NCI-H187 (cell line): Measurements from ENCODE around the gene LRRC17.

ENCODE experiments used
- DNase-seq, 2 experiments: peaks; one replicate each; lab custom pipeline; 2025; lab: John Stamatoyannopoulos, UW

Gene LRRC17, protein sequence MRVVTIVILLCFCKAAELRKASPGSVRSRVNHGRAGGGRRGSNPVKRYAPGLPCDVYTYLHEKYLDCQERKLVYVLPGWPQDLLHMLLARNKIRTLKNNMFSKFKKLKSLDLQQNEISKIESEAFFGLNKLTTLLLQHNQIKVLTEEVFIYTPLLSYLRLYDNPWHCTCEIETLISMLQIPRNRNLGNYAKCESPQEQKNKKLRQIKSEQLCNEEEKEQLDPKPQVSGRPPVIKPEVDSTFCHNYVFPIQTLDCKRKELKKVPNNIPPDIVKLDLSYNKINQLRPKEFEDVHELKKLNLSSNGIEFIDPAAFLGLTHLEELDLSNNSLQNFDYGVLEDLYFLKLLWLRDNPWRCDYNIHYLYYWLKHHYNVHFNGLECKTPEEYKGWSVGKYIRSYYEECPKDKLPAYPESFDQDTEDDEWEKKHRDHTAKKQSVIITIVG

DNA sequence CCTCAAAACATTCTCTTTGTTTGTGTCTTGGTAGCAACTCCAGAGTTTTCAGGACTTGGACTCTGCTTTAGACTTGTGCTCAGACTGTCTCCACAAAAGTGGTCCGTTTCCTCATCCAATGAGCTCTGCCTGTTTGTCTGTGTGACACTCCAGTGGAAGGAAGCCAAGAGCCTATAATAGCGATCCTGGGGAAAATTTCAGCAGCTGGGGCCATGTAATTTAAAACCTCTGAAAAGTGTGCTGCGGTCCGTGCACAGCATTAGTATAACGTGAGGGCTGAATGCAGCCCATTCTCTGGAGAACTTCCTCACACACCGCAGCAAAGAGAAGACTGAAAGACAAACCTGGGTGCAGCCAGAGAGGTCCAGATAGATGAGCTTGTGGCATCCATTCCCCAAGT, at the start of gene LRRC17:
Gene LRRC17 (plus strand): TSS at position 259 of the 400 bp plus-strand sequence. CDS start 20,914 bp downstream, outside the sequence.
- peak in 1 of 2 experiments; percentile 48 for DNase-seq

DNA sequence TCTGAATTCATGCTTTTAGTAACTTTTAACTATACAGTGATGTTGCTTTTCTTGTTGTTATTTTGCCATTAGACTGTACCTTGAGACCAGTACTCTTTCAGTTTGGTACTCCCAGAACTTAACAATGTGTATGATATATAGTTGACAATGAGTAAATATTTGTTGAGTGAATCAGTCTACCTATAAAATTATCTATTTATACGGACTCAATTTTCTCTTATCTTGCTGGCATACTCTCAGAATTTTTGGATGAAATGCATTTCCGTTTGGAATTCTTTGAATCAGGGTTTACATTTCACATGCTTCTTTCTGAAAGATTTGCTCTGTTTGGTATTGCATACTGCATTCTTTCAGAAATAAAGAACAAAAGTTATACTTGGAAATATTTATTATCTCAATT, 47.8 kb upstream of the LRRC17 start:
- no peak for DNase-seq

DNA sequence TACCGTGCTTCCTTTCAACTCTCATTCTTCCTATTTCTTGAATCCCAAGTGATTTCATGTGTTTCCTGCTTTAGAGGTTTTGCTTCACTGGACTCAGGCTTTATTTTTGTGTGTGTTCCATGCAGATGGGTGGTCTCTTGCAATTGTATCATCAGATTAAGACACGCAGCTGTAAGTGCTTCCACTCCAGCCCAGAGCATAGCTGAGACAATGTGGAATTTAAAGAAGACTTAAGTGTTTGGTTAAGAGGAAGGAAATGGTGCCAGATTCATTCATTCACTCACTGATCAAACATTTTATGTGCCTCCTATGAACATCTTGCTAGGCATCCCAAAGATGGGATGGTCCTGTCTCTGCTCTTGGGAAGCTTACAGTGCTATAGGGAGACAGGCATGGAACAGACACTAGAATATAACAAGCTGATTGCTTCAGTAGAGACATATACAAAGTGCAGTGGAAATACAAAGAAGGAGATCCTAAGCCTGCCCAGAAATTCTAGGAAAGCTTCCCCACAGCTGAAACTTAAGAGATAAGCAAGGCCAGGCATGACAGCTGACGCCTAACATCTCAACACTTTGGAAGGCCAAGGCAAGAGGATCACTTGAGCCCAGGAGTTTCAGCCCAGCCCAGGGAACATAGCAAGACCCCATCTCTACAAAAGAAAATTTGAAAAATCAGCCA, 46.1 kb upstream of the LRRC17 start:
- DNase-seq, result no peak

DNA sequence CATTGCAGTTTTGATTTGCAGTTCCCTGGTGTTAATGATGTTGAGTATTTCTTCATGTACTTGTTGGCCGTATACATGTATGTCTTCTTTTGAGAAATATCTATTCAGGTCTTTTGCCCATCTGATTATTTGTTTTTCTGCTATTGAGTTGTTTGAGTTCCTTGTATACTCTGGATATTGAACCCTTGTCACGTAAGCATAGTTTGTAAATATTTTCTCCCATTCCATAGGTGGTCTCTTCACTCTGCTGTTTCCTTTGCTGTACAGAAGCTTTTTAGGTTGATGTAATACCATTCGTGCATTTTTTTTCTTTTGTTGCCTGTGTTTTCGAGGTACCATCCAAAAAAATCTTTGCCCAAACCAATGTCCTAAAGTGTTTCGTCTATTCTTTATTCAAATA, 43.6 kb upstream of the LRRC17 start:
- no peak for DNase-seq

DNA sequence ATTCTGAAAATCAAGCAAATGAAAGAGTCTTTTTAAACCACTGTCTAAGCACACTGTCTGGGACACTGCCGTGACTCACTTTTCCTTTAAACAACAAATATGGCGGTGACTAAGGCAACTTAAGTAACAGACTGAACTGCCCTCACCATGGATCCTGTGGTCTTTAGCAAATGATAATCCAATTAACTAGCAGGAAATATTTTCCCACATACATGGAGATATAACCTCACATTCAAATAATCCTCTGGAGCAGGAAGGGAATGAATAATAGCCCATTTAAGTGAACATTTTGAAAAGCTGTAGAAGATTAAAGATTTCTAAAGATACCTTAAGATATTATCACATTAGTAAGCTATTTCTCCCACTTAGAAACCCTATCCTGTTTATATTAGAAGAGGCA, 40.3 kb upstream of the LRRC17 start:
- DNase-seq, result no peak

DNA sequence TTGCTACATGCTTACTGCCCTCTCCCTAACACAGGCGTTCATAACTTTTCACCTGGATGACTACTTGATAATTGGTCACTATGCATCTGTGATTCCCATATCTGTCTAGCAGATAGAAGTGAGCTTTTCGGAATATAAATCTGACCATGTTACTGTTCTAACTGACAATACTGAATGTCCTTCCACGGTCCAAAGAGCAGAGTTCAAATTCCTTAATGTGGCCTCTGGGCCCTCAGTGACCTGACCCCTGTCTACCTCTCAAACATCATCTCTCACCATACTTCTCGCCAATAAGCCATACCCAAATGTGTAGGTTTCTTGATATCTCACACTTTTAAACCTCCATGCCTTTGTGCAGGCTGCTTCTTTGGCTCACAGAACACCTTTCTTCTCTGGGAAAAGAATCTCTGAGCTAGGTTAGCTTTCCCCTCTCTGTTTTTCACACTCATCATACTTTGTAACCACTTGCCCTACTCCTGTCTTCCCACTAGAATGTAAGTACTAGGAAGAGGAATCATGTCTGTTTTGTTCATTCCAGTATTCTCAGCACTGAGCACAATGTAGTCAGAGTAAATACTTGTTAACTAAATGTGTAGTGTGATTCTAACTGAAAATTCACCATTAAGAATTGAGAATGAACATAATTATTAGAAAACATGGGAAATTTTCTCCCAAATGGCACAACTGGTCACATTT, 39.2 kb upstream of the LRRC17 start:
- no peak for DNase-seq

DNA sequence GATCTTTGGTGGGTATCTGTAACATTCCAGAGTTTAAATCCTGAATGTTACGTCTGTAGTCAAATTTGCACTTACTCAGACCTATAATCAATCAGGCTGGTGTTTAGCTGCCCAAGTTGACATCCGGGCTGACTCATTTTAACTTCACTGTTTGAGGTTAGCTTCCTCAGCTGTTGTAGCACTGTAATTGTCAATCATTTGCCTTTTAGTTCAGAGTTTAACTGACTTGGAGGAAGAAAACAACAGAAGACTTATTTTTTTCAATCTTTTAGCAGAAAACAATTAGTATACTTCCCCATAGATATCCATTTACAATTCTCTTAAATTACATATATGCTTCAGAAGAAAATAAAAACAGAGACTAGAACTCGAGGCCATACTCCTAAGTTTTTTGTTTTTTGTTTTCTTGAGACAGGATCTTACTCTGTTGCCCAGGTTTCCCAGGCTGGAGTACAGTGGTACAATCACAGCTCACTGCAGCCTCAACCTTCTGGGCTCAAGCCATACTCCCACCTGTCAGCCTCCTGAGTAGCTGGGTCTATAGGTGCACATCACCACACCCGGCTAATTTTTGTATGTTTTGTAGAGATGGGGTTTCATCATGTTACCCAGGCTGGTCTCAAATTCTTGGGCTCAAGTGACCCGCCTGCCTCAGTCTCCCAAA, 38.5 kb upstream of the LRRC17 start:
- no peak for DNase-seq

DNA sequence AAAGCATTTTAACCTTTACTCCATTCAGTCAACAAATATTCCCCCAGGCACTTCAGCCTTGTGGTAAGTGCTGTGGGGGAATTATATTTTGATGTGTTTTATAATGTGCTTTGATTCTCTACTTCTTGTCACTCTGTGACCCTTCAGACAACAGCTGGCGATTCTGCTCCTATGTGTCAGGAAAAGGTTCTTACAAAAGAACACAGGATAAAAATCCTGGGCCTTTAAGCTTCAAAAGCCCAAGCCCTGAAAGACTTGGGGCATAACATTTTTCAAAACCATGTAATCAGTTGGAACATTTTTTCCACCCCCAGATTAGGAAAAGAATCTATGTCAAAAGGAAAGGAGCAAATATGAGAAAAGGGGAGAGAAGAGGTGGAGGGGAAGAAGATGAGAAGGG, 37.8 kb upstream of the LRRC17 start:
- DNase-seq, result no peak

DNA sequence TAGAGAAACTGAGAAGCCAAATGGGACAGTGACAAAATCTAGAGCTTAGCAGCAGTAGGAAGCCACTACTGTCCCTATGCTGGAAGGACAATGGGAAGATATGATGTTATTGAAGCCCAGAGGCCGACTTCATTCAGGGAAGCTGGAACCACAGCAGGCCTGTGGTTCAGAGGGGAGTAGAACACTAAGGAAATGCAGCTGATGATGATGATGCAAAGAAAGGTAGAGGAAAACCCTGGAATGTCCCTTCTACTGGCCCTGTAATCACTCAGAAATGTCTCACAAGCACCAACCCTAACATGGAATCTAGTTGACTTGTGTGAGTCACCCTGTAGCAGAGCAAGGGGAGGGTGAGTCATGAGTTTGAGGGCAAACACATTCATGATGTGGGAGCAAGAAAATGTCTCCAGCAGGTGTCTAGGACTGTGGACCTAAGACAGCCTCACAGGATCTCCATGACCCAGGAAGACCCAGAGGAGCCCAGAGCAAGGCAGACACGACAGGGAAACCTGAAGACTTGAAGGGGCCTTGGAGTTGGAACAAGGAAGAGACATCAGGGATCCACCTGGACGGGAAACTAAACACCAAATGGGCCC, 37.0 kb upstream of the LRRC17 start:
- no peak for DNase-seq

DNA sequence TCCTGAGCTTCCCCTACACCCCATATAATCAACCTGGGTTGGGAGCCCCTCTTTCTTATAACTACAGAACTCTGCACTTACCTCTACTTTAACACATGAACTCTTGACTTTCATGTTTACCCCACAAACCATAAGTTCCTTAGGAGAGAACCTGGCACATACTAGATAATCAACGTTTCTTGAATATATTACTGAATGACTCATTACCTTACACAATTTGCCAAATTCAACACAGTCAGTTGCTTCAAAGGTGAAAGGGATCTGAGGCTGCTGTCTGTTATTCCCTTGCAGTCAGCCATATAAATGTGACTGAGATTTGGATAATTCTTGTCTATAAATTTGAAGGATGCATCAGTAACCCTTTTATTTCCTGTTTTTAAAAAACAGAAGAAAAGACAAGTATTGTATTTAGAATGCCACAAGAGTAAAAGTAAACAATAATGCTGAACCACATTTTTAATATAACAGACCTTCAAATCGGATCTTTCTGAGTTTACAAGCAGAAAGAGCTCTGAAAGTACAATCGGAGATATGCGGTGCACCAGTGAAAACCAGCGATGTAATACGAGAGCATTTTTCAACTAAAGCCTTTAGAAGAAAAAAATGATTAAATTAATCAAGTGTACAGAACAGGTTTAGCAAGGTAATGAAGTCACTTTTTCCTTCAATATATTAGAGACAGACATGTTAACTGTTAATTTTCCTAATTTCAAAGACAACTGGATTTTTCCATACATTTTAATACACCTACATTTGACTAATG, 29.5 kb upstream of the LRRC17 start:
- no peak for DNase-seq

DNA sequence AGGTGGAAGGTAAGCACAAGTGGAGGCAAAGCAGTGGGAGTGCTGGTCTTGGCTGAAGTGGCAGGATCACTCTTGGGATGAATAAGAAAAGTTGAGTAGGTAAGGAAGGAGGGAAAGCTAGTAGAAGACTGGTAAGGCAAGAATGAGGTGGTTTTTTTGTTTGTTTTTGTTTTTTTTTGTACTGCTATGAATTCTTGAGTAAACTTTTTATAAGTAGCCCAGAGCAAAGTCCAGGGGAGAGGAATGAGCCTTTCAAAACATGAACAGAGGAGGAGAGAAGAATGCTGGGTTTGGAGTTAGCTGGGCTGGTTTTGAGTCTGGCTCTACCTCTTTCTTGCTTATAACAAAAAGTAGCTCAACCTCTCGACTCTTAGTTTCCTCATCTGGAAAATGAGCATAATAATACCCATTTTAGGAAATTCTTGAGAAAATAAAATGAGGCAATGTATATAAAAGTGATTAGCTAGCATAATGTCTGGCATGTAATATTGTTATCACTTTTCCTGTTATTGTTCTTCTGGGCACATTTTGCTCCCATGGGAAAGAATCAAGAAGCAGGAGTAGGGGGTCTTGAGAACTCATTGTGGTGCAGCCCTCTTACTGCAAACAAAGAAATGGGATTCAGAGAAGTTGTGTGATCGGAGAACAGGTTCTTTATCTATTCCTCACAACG, 24.1 kb upstream of the LRRC17 start:
- no peak for DNase-seq

DNA sequence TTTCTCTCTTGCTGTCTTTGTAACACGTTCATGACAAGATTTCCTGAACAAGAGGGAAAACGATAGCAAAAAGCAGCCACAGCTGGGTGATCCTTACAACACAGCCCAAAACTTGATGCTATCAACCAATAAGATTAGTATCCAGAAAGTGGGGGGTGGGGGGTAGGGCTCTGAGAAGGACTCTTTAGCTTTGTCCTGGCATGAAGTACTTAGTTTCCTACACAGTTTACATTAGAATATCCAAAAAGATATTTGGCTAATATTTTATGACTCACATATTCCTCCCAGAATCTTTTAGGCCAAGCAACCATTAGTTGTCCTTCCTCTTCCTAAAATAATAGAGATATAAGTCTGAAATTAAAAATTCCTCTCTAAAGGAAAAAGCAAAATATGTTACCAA, 22.9 kb upstream of the LRRC17 start:
- no peak for DNase-seq

DNA sequence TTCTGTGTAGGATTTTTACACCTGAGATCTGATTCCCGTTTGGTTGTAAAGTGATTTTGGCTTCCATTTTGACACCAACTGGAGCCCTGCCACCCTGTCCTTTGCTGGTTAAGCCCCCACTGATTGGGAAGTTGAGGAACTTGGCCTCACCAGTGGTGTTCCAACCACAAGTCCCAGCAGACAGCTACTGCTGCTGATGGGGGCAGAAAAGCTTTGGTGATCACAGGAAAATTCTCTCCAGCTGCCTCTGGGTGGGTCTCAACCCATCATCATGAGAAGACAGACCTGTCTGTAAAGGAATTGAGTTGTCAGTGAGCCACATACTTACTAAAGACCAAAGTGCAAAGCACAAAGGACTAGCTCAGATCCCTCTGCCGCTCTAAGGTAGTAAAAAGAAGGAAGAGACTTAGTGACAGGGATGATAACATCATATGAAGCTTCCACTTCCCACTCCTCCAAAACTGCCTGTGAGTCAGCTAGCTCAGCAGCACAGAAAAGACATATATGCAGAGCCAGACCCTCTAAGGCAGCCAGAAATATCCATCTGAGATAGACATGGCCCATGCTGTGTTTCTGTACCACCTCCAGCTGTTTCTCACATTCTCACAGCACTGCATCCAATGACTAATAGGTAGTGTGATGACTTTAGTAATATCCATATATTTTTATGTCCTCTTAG, 22.4 kb upstream of the LRRC17 start:
- DNase-seq, result no peak

DNA sequence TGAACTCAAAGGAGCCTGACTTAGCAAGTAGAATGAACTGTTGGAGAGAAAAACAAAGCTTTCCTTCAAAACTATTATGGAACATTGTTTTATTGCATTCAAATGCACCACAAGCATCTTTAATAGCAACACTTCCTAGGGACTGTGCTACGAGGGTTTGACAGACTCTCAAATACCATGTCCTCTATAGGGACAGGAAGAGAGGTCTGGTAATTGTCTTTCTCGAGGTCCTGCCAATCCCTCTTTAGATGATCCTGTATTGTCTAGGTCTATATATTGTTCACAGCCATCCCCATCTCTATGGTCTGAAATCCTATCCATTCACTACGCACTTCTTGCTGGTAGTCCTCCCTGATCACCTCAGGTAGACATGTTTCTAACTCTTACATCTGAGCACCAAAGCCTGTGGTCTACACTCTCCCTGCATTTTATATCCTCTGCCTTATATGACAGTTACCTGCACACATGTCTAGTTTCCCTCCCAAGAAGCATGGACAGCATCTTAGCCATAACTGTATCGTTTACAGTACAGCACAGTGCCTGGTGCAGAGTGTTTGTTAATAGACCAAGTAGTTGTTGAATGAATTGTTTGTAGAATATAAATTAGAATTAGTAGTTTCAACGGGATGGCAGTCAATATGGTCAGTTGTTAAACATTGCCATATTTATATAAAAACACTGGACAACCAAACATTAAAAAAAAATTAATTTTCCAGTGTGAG, 21.7 kb upstream of the LRRC17 start:
- no peak for DNase-seq

DNA sequence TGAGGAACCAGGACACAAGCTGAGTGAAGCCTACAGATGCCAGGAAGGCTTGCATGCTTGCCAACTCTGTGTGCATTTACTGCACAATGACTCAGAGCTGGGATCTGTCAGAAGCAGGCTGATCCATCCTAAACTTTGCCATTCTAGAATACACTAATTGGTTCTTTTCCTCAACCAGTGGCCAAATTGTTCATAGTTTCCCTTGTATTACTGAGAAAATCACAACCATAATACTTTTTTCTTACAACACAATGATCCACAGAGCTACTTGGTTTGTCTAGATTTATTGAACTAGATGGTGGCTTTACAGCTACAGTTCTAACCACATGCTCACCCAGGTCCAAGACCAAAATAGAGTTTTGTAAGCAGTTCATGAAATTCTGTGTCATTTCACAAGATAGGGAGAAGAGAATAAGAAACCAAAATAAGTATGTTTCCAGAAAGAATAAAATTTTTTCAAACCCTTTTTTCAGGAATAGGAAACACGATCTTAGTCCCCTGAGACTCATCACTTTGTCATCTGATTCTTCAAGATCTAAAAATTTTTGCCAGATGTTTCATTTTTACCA, 21.0 kb upstream of the LRRC17 start:
- DNase-seq, result no peak

DNA sequence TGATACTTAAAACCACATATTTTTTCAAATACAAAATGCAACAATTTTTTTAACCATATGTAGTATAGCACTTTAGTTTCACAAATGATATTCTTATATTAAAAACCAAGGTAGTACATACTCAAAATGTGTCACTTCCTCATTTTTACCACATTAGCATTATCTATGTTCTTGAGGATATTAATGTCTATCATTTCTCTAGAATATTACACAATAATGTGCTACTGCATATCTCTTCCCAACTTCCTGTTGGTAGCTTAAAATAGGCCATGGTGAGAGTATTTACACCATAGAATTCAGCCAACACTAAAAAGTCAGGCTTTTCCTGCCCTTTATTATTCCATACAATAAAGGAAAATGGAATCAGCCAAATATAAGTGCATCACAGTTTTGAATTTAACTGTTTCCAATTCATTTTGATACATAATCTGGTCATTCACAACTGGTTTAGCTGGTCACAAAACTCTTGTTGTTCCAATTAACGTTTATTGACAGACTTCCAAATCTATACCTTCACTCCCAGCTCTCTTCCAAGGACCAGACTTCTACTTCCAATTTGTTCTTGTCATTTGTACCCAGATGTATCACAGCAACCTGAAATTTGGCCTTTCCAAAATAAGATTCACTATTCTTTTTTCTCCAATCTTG, 20.0 kb upstream of the LRRC17 start:
- no peak for DNase-seq

DNA sequence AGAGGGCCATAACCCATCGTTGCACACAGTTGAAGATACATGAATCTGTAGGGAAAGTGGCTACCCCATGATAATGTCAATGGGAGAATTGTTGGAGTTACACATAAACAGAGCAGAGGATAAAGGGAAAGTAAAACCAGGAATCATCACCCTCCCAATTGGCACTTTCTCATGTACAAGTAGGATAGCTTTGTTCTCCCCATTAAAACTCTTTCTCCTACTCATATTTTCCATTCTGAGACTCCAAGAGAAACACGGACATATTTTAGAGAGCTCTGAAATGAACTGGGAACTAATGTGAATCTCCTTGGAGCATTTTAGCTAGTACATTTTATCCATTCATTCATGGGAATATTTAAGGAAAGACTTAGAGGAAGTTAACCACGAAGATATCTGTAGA, 17.2 kb upstream of the LRRC17 start:
- no peak for DNase-seq

DNA sequence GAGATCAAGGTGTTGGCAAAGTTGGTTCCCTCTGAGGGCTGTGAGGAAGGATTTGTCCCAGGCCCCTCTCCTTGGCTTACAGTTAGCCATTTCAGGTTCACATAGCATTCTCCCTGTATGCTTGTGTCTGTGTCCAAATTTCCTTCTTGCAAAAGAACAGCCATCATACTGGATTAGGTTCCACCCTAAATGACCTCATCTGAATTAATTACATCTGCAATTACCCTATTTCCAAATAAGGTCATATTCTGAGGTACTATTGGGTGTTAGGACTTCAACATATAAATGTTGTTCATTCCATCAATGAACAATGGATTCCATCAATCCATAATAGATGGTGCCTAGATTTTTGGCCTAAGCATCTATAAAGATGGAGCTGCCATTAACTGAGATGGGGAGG, 16.2 kb upstream of the LRRC17 start:
- no peak for DNase-seq
